A673 (cell line): Measurements from ENCODE around the gene CDC123.

Experiments
- EZH2 ChIP-seq: fragments of 200-600 bp; sonication (generic); IDR thresholded peaks from 2 replicates; pipeline ENCODE4 v1.6.1; 2017; ENCODE audit warnings: borderline replicate concordance, low read depth, mild to moderate bottlenecking, mixed read lengths, antibody characterized with exemption, low read length; ENCODE audit not compliant: poor library complexity, severe bottlenecking
- TF ChIP-seq, protein P1 (sequence below): fragments of 300-800, 200-600 bp; sonication (generic); conservative IDR thresholded peaks from 2 replicates; pipeline ENCODE4 v1.5.1; 2017; ENCODE audit warnings: low read depth, mild to moderate bottlenecking, antibody characterized with exemption, low read length, moderate library complexity, mixed read lengths

- TF ChIP-seq, protein P1, sequence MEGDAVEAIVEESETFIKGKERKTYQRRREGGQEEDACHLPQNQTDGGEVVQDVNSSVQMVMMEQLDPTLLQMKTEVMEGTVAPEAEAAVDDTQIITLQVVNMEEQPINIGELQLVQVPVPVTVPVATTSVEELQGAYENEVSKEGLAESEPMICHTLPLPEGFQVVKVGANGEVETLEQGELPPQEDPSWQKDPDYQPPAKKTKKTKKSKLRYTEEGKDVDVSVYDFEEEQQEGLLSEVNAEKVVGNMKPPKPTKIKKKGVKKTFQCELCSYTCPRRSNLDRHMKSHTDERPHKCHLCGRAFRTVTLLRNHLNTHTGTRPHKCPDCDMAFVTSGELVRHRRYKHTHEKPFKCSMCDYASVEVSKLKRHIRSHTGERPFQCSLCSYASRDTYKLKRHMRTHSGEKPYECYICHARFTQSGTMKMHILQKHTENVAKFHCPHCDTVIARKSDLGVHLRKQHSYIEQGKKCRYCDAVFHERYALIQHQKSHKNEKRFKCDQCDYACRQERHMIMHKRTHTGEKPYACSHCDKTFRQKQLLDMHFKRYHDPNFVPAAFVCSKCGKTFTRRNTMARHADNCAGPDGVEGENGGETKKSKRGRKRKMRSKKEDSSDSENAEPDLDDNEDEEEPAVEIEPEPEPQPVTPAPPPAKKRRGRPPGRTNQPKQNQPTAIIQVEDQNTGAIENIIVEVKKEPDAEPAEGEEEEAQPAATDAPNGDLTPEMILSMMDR, result no peak
- TF ChIP-seq EZH2, result no peak
These were observed 11.1 kb downstream of the CDC123 start for GRCh38 chr10:12207114-12207513.
